GM23338 (cell line): ENCODE data around the gene ACCSL. TPM values are rescaled to one million over a fixed set of nuclear protein-coding genes. Genes with fewer than 3 reads are reported as not detected.

ENCODE experiments used
- ATAC-seq: fragments of 200-7000 bp; cut with Tn5 transposase; 3 replicates; pipeline ENCODE4 v1.9.1; 2020
- DNase-seq: peaks from one replicate; pipeline ENCODE4 v3.0.0-alpha.2; 2015; ENCODE audit warnings: low spot score
- H2AFZ ChIP-seq: fragments of 200-600 bp; sonication (generic); 2 replicates; pipeline ENCODE4 v1.8.0; 2016; ENCODE audit warnings: antibody characterized with exemption, mild to moderate bottlenecking, moderate library complexity
- H3F3A ChIP-seq: fragments of 200-600 bp; sonication (generic); replicated peaks from 2 replicates; pipeline ENCODE4 v1.8.0; 2017; ENCODE audit warnings: antibody characterized with exemption, mixed run types, low read depth
- H3K27ac ChIP-seq: fragments of 200-600 bp; sonication (generic); 2 replicates; pipeline ENCODE4 v1.6.1; 2016; ENCODE audit warnings: low read depth
- H3K27me3 ChIP-seq: fragments of 200-600 bp; sonication (generic); 2 replicates; pipeline ENCODE4 v1.8.0; 2016; ENCODE audit warnings: mild to moderate bottlenecking, mixed run types, moderate library complexity; ENCODE audit not compliant: insufficient read depth
- H3K36me3 ChIP-seq: fragments of 200-600 bp; sonication (generic); 2 replicates; pipeline ENCODE4 v1.8.0; 2016; ENCODE audit warnings: mild to moderate bottlenecking; ENCODE audit not compliant: insufficient read depth
- H3K4me1 ChIP-seq: fragments of 200-600 bp; sonication (generic); 2 replicates; pipeline ENCODE4 v1.8.0; 2016; ENCODE audit warnings: mild to moderate bottlenecking, moderate library complexity; ENCODE audit not compliant: insufficient read depth
- H3K4me2 ChIP-seq: fragments of 200-600 bp; sonication (generic); 2 replicates; pipeline ENCODE4 v1.7.1; 2017; ENCODE audit warnings: mixed run types
- H3K4me3 ChIP-seq: fragments of 200-600 bp; sonication (generic); 2 replicates; pipeline ENCODE4 v1.6.1; 2016; ENCODE audit warnings: mixed run types
- H3K79me2 ChIP-seq: fragments of 200-600 bp; sonication (generic); replicated peaks from 2 replicates; pipeline ENCODE4 v1.8.0; 2017; ENCODE audit warnings: mild to moderate bottlenecking; ENCODE audit not compliant: insufficient read depth
- H3K9me2 ChIP-seq: fragments of 200-600 bp; sonication (generic); 2 replicates; pipeline ENCODE4 v1.8.0; 2017; ENCODE audit not compliant: insufficient read depth
- H4K20me1 ChIP-seq: fragments of 200-600 bp; sonication (generic); replicated peaks from 2 replicates; pipeline ENCODE4 v1.8.0; 2017; ENCODE audit warnings: mild to moderate bottlenecking; ENCODE audit not compliant: insufficient read depth
- H3K27ac Mint-ChIP-seq: 2 replicates; pipeline ENCODE4 v1.8.0; 2020; ENCODE audit warnings: inconsistent platforms, mild to moderate bottlenecking, moderate library complexity, mixed read lengths
- H3K27me3 Mint-ChIP-seq: 3 replicates; pipeline ENCODE4 v1.8.0; 2022; ENCODE audit warnings: low read depth, mild to moderate bottlenecking, moderate library complexity, mixed read lengths, inconsistent platforms; ENCODE audit not compliant: insufficient read depth, poor library complexity
- H3K36me3 Mint-ChIP-seq: 3 replicates; pipeline ENCODE4 v1.8.0; 2021; ENCODE audit warnings: low read depth, mild to moderate bottlenecking, inconsistent platforms, moderate library complexity, mixed read lengths
- H3K4me1 Mint-ChIP-seq: 3 replicates; pipeline ENCODE4 v1.8.0; 2020; ENCODE audit warnings: mild to moderate bottlenecking, inconsistent platforms, mixed read lengths
- H3K4me3 Mint-ChIP-seq: 3 replicates; pipeline ENCODE4 v1.8.0; 2021; ENCODE audit warnings: moderate library complexity, mild to moderate bottlenecking, inconsistent platforms, mixed read lengths
- H3K9me3 Mint-ChIP-seq: 3 replicates; pipeline ENCODE4 v1.8.0; 2020; ENCODE audit warnings: moderate library complexity, mild to moderate bottlenecking, inconsistent platforms, mixed read lengths
- CREB1 ChIP-seq: fragments of 250-450 bp; sonication (Bioruptor Pico); IDR thresholded peaks from 2 replicates; pipeline ENCODE4 v1.5.0; 2020; ENCODE audit warnings: low read depth, mild to moderate bottlenecking, moderate library complexity
- CTCF ChIP-seq, 2 experiments: fragments of 200-600 bp in 1 of 2; sonication (generic) in 1 of 2; conservative IDR thresholded peaks; 2 replicates each; pipeline versions ENCODE4 v1.5.1 to v1.6.1; 2016 to 2017; ENCODE audit warnings: antibody characterized with exemption in 2 of 2, low read depth in 2 of 2, mild to moderate bottlenecking in 2 of 2, moderate library complexity in 1 of 2
- EZH2 ChIP-seq: fragments of 200-600 bp; sonication (generic); IDR thresholded peaks from one replicate; pipeline ENCODE4 v1.8.0; 2017; ENCODE audit warnings: antibody characterized with exemption, mild to moderate bottlenecking, low read depth; ENCODE audit not compliant: unreplicated experiment
- EZH2phosphoT487 ChIP-seq: fragments of 200-600 bp; sonication (generic); IDR thresholded peaks from one replicate; pipeline ENCODE4 v1.8.1; 2018; ENCODE audit warnings: antibody characterized with exemption; ENCODE audit not compliant: unreplicated experiment
- JUNB ChIP-seq: IDR thresholded peaks from one replicate; pipeline ENCODE4 v1.6.1; 2016; ENCODE audit warnings: antibody characterized with exemption; ENCODE audit not compliant: unreplicated experiment
- REST ChIP-seq: IDR thresholded peaks from one replicate; pipeline ENCODE4 v1.6.1; 2018; ENCODE audit warnings: antibody characterized with exemption; ENCODE audit not compliant: unreplicated experiment
- ZNF114 ChIP-seq: fragments of 250-450 bp; sonication (Bioruptor Pico); IDR thresholded peaks from 2 replicates; pipeline ENCODE4 v1.5.0; 2020; ENCODE audit warnings: mild to moderate bottlenecking, moderate library complexity
- ZNF331 ChIP-seq: fragments of 250-450 bp; sonication (Bioruptor Pico); IDR thresholded peaks from 2 replicates; pipeline ENCODE4 v1.5.0; 2020; ENCODE audit warnings: low read depth, mild to moderate bottlenecking, moderate library complexity
- polyA plus RNA-seq: library from polyadenylated mRNA; unstranded; fragments of >200 nt; fragmentation: Nextera tagmentation; extraction: Ambion mirVana; gene quantifications from 2 replicates; pipeline ENCODE4 v1.2.1, GENCODE V29; 2016
- total RNA-seq: library from RNA; depleted of rRNA; stranded (reverse); fragments of >200 nt; shearing (Covaris generic); gene quantifications from 2 replicates; pipeline ENCODE4 v1.2.3, GENCODE V29; 2014

ACCSL gene
- total and polyA plus RNA-seq, 2 experiments from 2014 or later, result not detected

GRCh38 chr11:44014968-44015623 is 32.7 kb upstream of the ACCSL start (continued):
- TF ChIP-seq REST, result no peak
- no peak for TF ChIP-seq ZNF114

GRCh38 chr11:44015624-44016007 is 32.2 kb upstream of the ACCSL start:
- TF ChIP-seq JUNB, result no peak
- TF ChIP-seq CREB1 (CRISPR knock-in tag), result no peak
- TF ChIP-seq EZH2, result no peak
- no peak for TF ChIP-seq ZNF331
- no peak for TF ChIP-seq EZH2phosphoT487
- no peaks in the 10 kb centered on the region for H3K27me3 ChIP-seq
- H3K4me3 Mint-ChIP-seq, result no peak overlapping the region
- H3K4me2 ChIP-seq, result no peak overlapping the region
- H3F3A ChIP-seq, result no peaks in the 10 kb centered on the region
- ATAC-seq, result no peak
- no peaks in the 10 kb centered on the region for H3K9me2 ChIP-seq
- H3K36me3 Mint-ChIP-seq, result no peaks in the 10 kb centered on the region
- H2AFZ ChIP-seq, result no peak overlapping the region
- H3K4me1 ChIP-seq, result no peaks in the 10 kb centered on the region
- no peak overlapping the region for H3K27ac ChIP-seq
- no peaks in the 10 kb centered on the region; the same call in 2 of the 3 replicates for H3K4me1 Mint-ChIP-seq
- no peak overlapping the region for H3K4me3 ChIP-seq
- H3K36me3 ChIP-seq, result no peaks in the 10 kb centered on the region
- H3K79me2 ChIP-seq, result no peaks in the 10 kb centered on the region
- H3K27me3 Mint-ChIP-seq, result peaks cover 10% of the 10 kb centered on the region
- no peak for DNase-seq
- no peak overlapping the region for H3K27ac Mint-ChIP-seq
- no peaks in the 10 kb centered on the region for H3K9me3 Mint-ChIP-seq
- H4K20me1 ChIP-seq, result no peaks in the 10 kb centered on the region

- Histone ChIP-seq H3K4me2 (no peak overlapping the region), H3K9me2 (no peaks in the 10 kb centered on the region), H3K27me3 (no peaks in the 10 kb centered on the region), H3K36me3 (no peaks in the 10 kb centered on the region), H2AFZ (no peak overlapping the region), H3K79me2 (no peaks in the 10 kb centered on the region), H3K4me3 (no peak overlapping the region), H3K27ac (no peak overlapping the region), H3F3A (no peaks in the 10 kb centered on the region), H3K4me1 (no peaks in the 10 kb centered on the region), H4K20me1 (no peaks in the 10 kb centered on the region)
- Mint-ChIP-seq H3K36me3 (no peaks in the 10 kb centered on the region), H3K4me3 (no peak overlapping the region), H3K9me3 (no peaks in the 10 kb centered on the region), H3K27ac (no peak overlapping the region), H3K4me1 (no peaks in the 10 kb centered on the region; the same call in 2 of the 3 replicates), H3K27me3 (peaks cover 10% of the 10 kb centered on the region)
- ATAC-seq, result no peak
- TF ChIP-seq CTCF (conservative IDR thresholded peaks at IDR 0.05; ENCODE audit: low read depth in 2 of 2), result no peak
- no peak for DNase-seq
Observed at GRCh38 chr11:44016131-44016530, 31.6 kb upstream of the ACCSL start.
